H1 (cell line): Measurements from ENCODE around the gene TRIM59. TPM values are rescaled to one million over a fixed set of nuclear protein-coding genes. Genes with fewer than 3 reads are reported as not detected.

Source experiments
- CTCF ChIA-PET: fragments of 300-600 bp; sonication (Branson Sonifier 250); formaldehyde crosslinking; loops from one replicate; lab custom pipeline; 2021; ENCODE audit not compliant: partially characterized antibody; lab: Charles Lee
- POLR2A ChIA-PET: fragments of 300-600 bp; sonication (Branson Sonifier 250); formaldehyde crosslinking; loops from one replicate; lab custom pipeline; 2021; ENCODE audit warnings: inconsistent platforms; ENCODE audit not compliant: partially characterized antibody; lab: Charles Lee
- DNase-seq, 2 experiments: peaks; one replicate each; pipeline versions ENCODE4 v3.0.0 to v3.0.0-alpha.2; 2010 to 2022; ENCODE audit warnings: low spot score in 2 of 2, low read depth in 1 of 2, mixed read lengths in 1 of 2
- FAIRE-seq: peaks from 2 replicates; lab custom pipeline; 2011; peaks lifted over from hg19 to GRCh38; lab: Jason Lieb, UNC
- H2AFZ ChIP-seq: 2 replicates; pipeline ENCODE4 v1.8.1; 2012; ENCODE audit warnings: low read length, inconsistent platforms
- H2AK5ac ChIP-seq: 2 replicates; pipeline ENCODE4 v1.6.1; 2013; ENCODE audit warnings: low read depth, low read length
- H2BK120ac ChIP-seq: replicated peaks from 2 replicates; pipeline ENCODE3; 2013; ENCODE audit warnings: low read depth, low read length, inconsistent platforms
- H2BK12ac ChIP-seq: 2 replicates; pipeline ENCODE4 v1.6.1; 2013; ENCODE audit warnings: low read depth, low read length
- H2BK15ac ChIP-seq: 2 replicates; pipeline ENCODE4 v1.6.1; 2013; ENCODE audit warnings: low read length
- H2BK20ac ChIP-seq: 2 replicates; pipeline ENCODE4 v1.6.1; 2013; ENCODE audit warnings: low read length
- H2BK5ac ChIP-seq: 2 replicates; pipeline ENCODE4 v1.6.1; 2013; ENCODE audit warnings: low read depth, low read length
- H3K14ac ChIP-seq: 2 replicates; pipeline ENCODE4 v1.6.1; 2013; ENCODE audit warnings: inconsistent platforms; ENCODE audit not compliant: insufficient read length
- H3K18ac ChIP-seq: 2 replicates; pipeline ENCODE4 v1.6.1; 2013; ENCODE audit warnings: low read length; ENCODE audit errors: extremely low read depth
- H3K23ac ChIP-seq: 2 replicates; pipeline ENCODE4 v1.6.1; 2013; ENCODE audit warnings: inconsistent platforms; ENCODE audit not compliant: insufficient read length
- H3K23me2 ChIP-seq: 2 replicates; pipeline ENCODE4 v1.6.1; 2013; ENCODE audit warnings: low read depth, low read length
- H3K27ac ChIP-seq: 2 replicates; pipeline ENCODE4 v1.6.1; 2011; ENCODE audit warnings: low read depth, low read length, inconsistent platforms
- H3K27me3 ChIP-seq, 4 experiments: replicated peaks in 1 of 4; 1 replicate in 1 of 4; 2 replicates in 3 of 4; pipeline versions ENCODE4 v1.6.1 to v1.8.1; 2011 to 2013; ENCODE audit warnings: low read length in 3 of 4, mild to moderate bottlenecking in 3 of 4, inconsistent platforms in 2 of 4, mixed read lengths in 2 of 4, moderate library complexity in 1 of 4; ENCODE audit not compliant: control insufficient read depth in 3 of 4, insufficient read depth in 3 of 4; ENCODE audit errors: extremely low read depth in 1 of 4
- H3K36me3 ChIP-seq, 4 experiments: 2 replicates each; pipeline versions ENCODE4 v1.6.1 to v1.8.1; 2011 to 2013; ENCODE audit warnings: mild to moderate bottlenecking in 4 of 4, low read length in 3 of 4, moderate library complexity in 2 of 4, control low read depth in 1 of 4, inconsistent platforms in 1 of 4; ENCODE audit not compliant: insufficient read depth in 4 of 4, control insufficient read depth in 2 of 4
- H3K4ac ChIP-seq: replicated peaks from 2 replicates; pipeline ENCODE3; 2013; ENCODE audit warnings: low read length, low read depth, mixed read lengths, inconsistent platforms; ENCODE audit not compliant: insufficient read length
- H3K4me1 ChIP-seq, 4 experiments: replicated peaks in 1 of 4; 1 replicate in 1 of 4; 2 replicates in 3 of 4; pipeline versions ENCODE4 v1.6.1 to v1.8.1; 2011 to 2013; ENCODE audit warnings: low read length in 3 of 4, inconsistent platforms in 2 of 4, mixed read lengths in 1 of 4; ENCODE audit not compliant: insufficient read depth in 4 of 4, control insufficient read depth in 3 of 4
- H3K4me2 ChIP-seq, 2 experiments: 2 replicates each; pipeline versions ENCODE4 v1.6.1 to v1.8.1; 2011 to 2013; ENCODE audit warnings: low read depth in 2 of 2, low read length in 2 of 2, control low read depth in 1 of 2, inconsistent platforms in 1 of 2, mild to moderate bottlenecking in 1 of 2; ENCODE audit not compliant: insufficient read depth in 1 of 2
- H3K4me3 ChIP-seq, 4 experiments: fragments of 200-600, 300-600 bp in 1 of 4; sonication (generic), shearing (Covaris generic), sonication (Bioruptor Twin) in 1 of 4; 2 replicates each; pipeline versions ENCODE4 v1.5.1 to v1.8.1; 2011 to 2016; ENCODE audit warnings: low read length in 4 of 4, low read depth in 3 of 4, control low read depth in 2 of 4, inconsistent platforms in 2 of 4, mild to moderate bottlenecking in 2 of 4, mixed read lengths in 1 of 4, moderate library complexity in 1 of 4; ENCODE audit not compliant: insufficient read depth in 2 of 4; ENCODE audit errors: extremely low read depth in 1 of 4
- H3K56ac ChIP-seq: replicated peaks from 2 replicates; pipeline ENCODE3; 2013; ENCODE audit warnings: low read depth, mild to moderate bottlenecking, mixed read lengths, low read length, inconsistent platforms; ENCODE audit not compliant: insufficient read length
- H3K79me1 ChIP-seq: 2 replicates; pipeline ENCODE4 v1.6.1; 2013; ENCODE audit warnings: low read depth, low read length, control low read depth
- H3K79me2 ChIP-seq, 2 experiments: 2 replicates each; pipeline versions ENCODE4 v1.6.1 to v1.8.1; 2012 to 2013; ENCODE audit warnings: low read length in 2 of 2, mild to moderate bottlenecking in 2 of 2, inconsistent platforms in 1 of 2; ENCODE audit not compliant: insufficient read depth in 2 of 2, control insufficient read depth in 1 of 2
- H3K9ac ChIP-seq, 4 experiments: replicated peaks in 1 of 4; 1 replicate in 1 of 4; 2 replicates in 3 of 4; pipeline versions ENCODE4 v1.6.1 to v1.8.1; 2011 to 2013; ENCODE audit warnings: low read depth in 3 of 4, low read length in 3 of 4, control low read depth in 2 of 4, mild to moderate bottlenecking in 2 of 4, moderate library complexity in 2 of 4, inconsistent platforms in 1 of 4; ENCODE audit errors: extremely low read depth in 1 of 4
- H3K9me3 ChIP-seq, 2 experiments: 2 replicates each; pipeline versions ENCODE4 v1.6.1 to v1.8.1; 2012 to 2013; ENCODE audit warnings: mild to moderate bottlenecking in 2 of 2, moderate library complexity in 2 of 2, control low read depth in 1 of 2, inconsistent platforms in 1 of 2, low read depth in 1 of 2, low read length in 1 of 2, mixed read lengths in 1 of 2; ENCODE audit not compliant: insufficient read depth in 2 of 2
- H4K20me1 ChIP-seq, 2 experiments: replicated peaks in 1 of 2; 2 replicates each; pipeline versions ENCODE3 to v1.8.1; 2011 to 2013; ENCODE audit warnings: inconsistent platforms in 2 of 2, low read length in 2 of 2, mild to moderate bottlenecking in 1 of 2; ENCODE audit not compliant: insufficient read depth in 2 of 2, control insufficient read depth in 1 of 2
- H4K5ac ChIP-seq: 2 replicates; pipeline ENCODE4 v1.6.1; 2013; ENCODE audit warnings: low read length, low read depth, mixed read lengths, inconsistent platforms; ENCODE audit not compliant: insufficient read length
- H4K8ac ChIP-seq: 2 replicates; pipeline ENCODE4 v1.8.0; 2013; ENCODE audit warnings: mild to moderate bottlenecking, moderate library complexity, low read length, inconsistent platforms; ENCODE audit not compliant: insufficient read depth; ENCODE audit errors: extremely low read depth
- H4K91ac ChIP-seq: replicated peaks from 2 replicates; pipeline ENCODE3; 2013; ENCODE audit warnings: low read length, mixed read lengths, inconsistent platforms; ENCODE audit not compliant: insufficient read length
- ATF3 ChIP-seq: IDR thresholded peaks from 2 replicates; pipeline ENCODE4 v1.6.1; 2011; ENCODE audit warnings: low read depth, mild to moderate bottlenecking, low read length; ENCODE audit not compliant: insufficient read depth
- POLR2AphosphoS5 ChIP-seq: IDR thresholded peaks from 2 replicates; pipeline ENCODE4 v1.6.1; 2011; ENCODE audit warnings: low read depth, low read length
- YY1 ChIP-seq: IDR thresholded peaks from 2 replicates; pipeline ENCODE4 v1.6.1; 2011; ENCODE audit warnings: low read depth, mild to moderate bottlenecking, low read length
- WGBS, 2 experiments: shearing (Covaris generic) in 1 of 2; methylation state at CpG; one replicate each; pipeline versions ENCODE4 v1.1.6 to v1.1.7; 2013 to 2015; ENCODE audit warnings: low lambda C conversion rate in 2 of 2, mixed read lengths in 2 of 2, inconsistent platforms in 1 of 2, low coverage in 1 of 2, missing lambda C conversion rate in 1 of 2; ENCODE audit not compliant: insufficient replicate concordance in 2 of 2, insufficient coverage in 1 of 2, insufficient read length in 1 of 2; ENCODE audit errors: extremely low coverage in 1 of 2, missing lambda C conversion rate in 1 of 2; 5-methylcytosine and 5-hydroxymethylcytosine counted together
- polyA plus RNA-seq, 7 experiments: library from polyadenylated mRNA; depleted of rRNA in 3 of 7; stranded (reverse) in 5 of 7; unstranded in 2 of 7; fragments of >200 nt in 5 of 7; fragments of 200-250 nt in 2 of 7; gene quantifications; 1 replicate in 5 of 7; 2 replicates in 1 of 7; 4 replicates in 1 of 7; pipeline versions ENCODE4 v1.2.1 to v1.2.3, GENCODE V29; 2011 to 2013; ENCODE audit warnings: missing spikeins in 2 of 7, mixed read lengths in 2 of 7
- total RNA-seq: library from RNA; stranded (reverse); fragmentation: NEBNext Ultra II Directional; extraction: Animal tissue kit (Norgen Biotek cat#: 25700); gene quantifications from 2 replicates; pipeline ENCODE4 v1.2.1, GENCODE V29; 2021

The TRIM59 gene
- total and polyA plus RNA-seq, 2 of the 8 experiments (the other 6 are each of a cell fraction or from before 2014, with no cell fraction given) = 11.6 to 53.4 TPM

GRCh38 chr3:160445854-160446253 lies 3.7 kb downstream of the TRIM59 start:
- Histone ChIP-seq H2BK120ac (no peak overlapping the region), H3K9ac (no peak overlapping the region), H3K56ac (no peak overlapping the region), H4K91ac (no peak overlapping the region), H3K79me2 (peaks cover 35 to 83% of the 10 kb centered on the region in 2 experiments), H4K8ac (no peak overlapping the region), H3K27ac (no peak overlapping the region), H2AFZ (no peak overlapping the region), H3K4ac (no peak overlapping the region), H3K4me1 (peaks cover 0 to 5% (median 0%) of the 10 kb centered on the region in 4 experiments; a peak in 3 of 7 replicates), H3K4me2 (no peak overlapping the region), H2BK20ac (no peak overlapping the region), H3K14ac (no peak overlapping the region), H3K4me3 (no peak overlapping the region), H4K5ac (no peak overlapping the region), H3K36me3 (peaks cover 0 to 53% (median 16%) of the 10 kb centered on the region in 4 experiments; a peak in 4 of 8 replicates), H3K23ac (no peak overlapping the region), H3K9me3 (peaks cover 0 to 2% of the 10 kb centered on the region in 2 experiments; a peak in 3 of 4 replicates), H2BK15ac (no peak overlapping the region), H3K23me2 (peaks cover 6% of the 10 kb centered on the region), H2AK5ac (no peak overlapping the region), H3K79me1 (no peaks in the 10 kb centered on the region; the same call in 1 of the 2 replicates), H3K18ac (no peak overlapping the region), H2BK12ac (no peak overlapping the region), H4K20me1 (peaks cover 1% of the 10 kb centered on the region in 2 experiments), H2BK5ac (no peak overlapping the region), H3K27me3 (no peaks in the 10 kb centered on the region)
- ChIA-PET CTCF (no interaction called here), POLR2A (interaction anchor here (0.7 to 2.4 kb wide), 2 partner anchors 10 to 90 kb away, joined by 3 to 12 read pairs; no protein-coding TSS in a partner anchor)
- TF ChIP-seq ATF3 (no peak), YY1 (no peak), POLR2AphosphoS5 (0 out of 2 replicates have a peak, but pooled peaks have one; percentile 20)
- FAIRE-seq (no peak), DNase-seq (no peak)
- WGBS, 2 experiments = 87% methylated on average over 1 of the region's 1 CpG; no CpG with 5 or more reads in 1 of the 2 experiments
